ENCODE measurements around the gene IL21. TPM values are rescaled to one million over a fixed set of nuclear protein-coding genes. Genes with fewer than 3 reads are reported as not detected.

IL21 gene
- polyA plus RNA-seq, 1 of the 3 experiments (the other 2 are of a cell fraction), result not detected

DNA sequence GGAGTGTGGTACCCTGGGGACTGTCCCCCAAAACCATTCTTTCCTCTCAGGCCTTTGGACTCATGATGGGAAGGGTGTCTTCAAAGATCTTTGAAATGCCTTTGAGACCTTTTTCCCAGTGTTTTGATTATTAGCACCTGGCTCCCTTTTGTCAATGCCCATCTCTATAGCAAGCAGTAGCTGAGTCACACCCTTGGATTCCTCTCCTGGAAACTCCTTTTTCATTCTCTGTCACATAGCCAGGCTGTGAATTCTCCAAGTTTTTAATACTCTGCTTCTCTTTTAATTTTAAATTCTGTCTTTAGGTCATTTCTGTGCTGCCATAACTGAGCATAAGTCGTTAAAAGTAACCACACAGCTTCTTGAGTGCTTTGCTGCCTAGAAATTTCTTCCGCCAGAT lies 29.7 kb downstream of the IL21 start:
- H3F3A ChIP-seq (replicated peaks; ENCODE audit: insufficient read depth), result no peaks in the 10 kb centered on the region
- 52% methylated on average over 2 of the region's 2 CpGs for WGBS (ENCODE audit: low lambda C conversion rate)
- no peaks in the 10 kb centered on the region for H3K4me1 ChIP-seq (ENCODE audit: control insufficient read depth in 1 of 2, insufficient read depth in 2 of 2, low read depth in 1 of 2, low read length in 1 of 2)
- DNase-seq, result no peak
- H3K9me3 ChIP-seq, result no peaks in the 10 kb centered on the region
- H3K4me3 ChIP-seq (ENCODE audit: low read depth in 2 of 2, low read length in 1 of 2), result no peak overlapping the region
- no peak overlapping the region for H3K9ac ChIP-seq
- H3K27me3 ChIP-seq (ENCODE audit: insufficient read depth), result no peaks in the 10 kb centered on the region
- H3K79me2 ChIP-seq (ENCODE audit: insufficient read depth), result no peaks in the 10 kb centered on the region
- ChIA-PET POLR2A (no interaction called here), CTCF (interaction anchor here (1.4 to 3.9 kb wide), 2 partner anchors 11 to 13 kb away, joined by 3 to 19 read pairs; no protein-coding TSS in a partner anchor)
- no peak overlapping the region for H3K4me2 ChIP-seq
- no peaks in the 10 kb centered on the region for H3K9me2 ChIP-seq
- TF ChIP-seq RXRA (IDR thresholded peaks at IDR 0.05; ENCODE audit: borderline replicate concordance, low read depth) (no peak), GABPA (IDR thresholded peaks at IDR 0.05; ENCODE audit: low read depth) (no peak), RCOR1 (IDR thresholded peaks at IDR 0.05; ENCODE audit: low read length) (no peak), POLR2AphosphoS5 (IDR thresholded peaks at IDR 0.05; ENCODE audit: low read depth, low read length) (no peak), GATA2 (CRISPR knock-in tag; IDR thresholded peaks at IDR 0.05) (no peak), CHD2 (IDR thresholded peaks at IDR 0.05; ENCODE audit: low read length, partially characterized antibody) (no peak), TCF12 (IDR thresholded peaks at IDR 0.05) (peak; percentile 35), FOXJ3 (CRISPR knock-in tag; IDR thresholded peaks at IDR 0.05) (no peak)
- TF ChIP-seq, protein P1, sequence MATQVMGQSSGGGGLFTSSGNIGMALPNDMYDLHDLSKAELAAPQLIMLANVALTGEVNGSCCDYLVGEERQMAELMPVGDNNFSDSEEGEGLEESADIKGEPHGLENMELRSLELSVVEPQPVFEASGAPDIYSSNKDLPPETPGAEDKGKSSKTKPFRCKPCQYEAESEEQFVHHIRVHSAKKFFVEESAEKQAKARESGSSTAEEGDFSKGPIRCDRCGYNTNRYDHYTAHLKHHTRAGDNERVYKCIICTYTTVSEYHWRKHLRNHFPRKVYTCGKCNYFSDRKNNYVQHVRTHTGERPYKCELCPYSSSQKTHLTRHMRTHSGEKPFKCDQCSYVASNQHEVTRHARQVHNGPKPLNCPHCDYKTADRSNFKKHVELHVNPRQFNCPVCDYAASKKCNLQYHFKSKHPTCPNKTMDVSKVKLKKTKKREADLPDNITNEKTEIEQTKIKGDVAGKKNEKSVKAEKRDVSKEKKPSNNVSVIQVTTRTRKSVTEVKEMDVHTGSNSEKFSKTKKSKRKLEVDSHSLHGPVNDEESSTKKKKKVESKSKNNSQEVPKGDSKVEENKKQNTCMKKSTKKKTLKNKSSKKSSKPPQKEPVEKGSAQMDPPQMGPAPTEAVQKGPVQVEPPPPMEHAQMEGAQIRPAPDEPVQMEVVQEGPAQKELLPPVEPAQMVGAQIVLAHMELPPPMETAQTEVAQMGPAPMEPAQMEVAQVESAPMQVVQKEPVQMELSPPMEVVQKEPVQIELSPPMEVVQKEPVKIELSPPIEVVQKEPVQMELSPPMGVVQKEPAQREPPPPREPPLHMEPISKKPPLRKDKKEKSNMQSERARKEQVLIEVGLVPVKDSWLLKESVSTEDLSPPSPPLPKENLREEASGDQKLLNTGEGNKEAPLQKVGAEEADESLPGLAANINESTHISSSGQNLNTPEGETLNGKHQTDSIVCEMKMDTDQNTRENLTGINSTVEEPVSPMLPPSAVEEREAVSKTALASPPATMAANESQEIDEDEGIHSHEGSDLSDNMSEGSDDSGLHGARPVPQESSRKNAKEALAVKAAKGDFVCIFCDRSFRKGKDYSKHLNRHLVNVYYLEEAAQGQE (IDR thresholded peaks at IDR 0.05; ENCODE audit: low read depth, low read length), result no peak
- H3K36me3 ChIP-seq (replicated peaks in 1 of 2; ENCODE audit: control insufficient read depth in 1 of 2, insufficient read depth in 2 of 2, low read length in 1 of 2), result no peaks in the 10 kb centered on the region
- no peaks in the 10 kb centered on the region for H4K20me1 ChIP-seq (ENCODE audit: insufficient read depth)
- H2AFZ ChIP-seq (ENCODE audit: low read depth), result no peak overlapping the region
- no peak overlapping the region for H3K27ac ChIP-seq (ENCODE audit: low read depth in 2 of 2, low read length in 1 of 2)

DNA sequence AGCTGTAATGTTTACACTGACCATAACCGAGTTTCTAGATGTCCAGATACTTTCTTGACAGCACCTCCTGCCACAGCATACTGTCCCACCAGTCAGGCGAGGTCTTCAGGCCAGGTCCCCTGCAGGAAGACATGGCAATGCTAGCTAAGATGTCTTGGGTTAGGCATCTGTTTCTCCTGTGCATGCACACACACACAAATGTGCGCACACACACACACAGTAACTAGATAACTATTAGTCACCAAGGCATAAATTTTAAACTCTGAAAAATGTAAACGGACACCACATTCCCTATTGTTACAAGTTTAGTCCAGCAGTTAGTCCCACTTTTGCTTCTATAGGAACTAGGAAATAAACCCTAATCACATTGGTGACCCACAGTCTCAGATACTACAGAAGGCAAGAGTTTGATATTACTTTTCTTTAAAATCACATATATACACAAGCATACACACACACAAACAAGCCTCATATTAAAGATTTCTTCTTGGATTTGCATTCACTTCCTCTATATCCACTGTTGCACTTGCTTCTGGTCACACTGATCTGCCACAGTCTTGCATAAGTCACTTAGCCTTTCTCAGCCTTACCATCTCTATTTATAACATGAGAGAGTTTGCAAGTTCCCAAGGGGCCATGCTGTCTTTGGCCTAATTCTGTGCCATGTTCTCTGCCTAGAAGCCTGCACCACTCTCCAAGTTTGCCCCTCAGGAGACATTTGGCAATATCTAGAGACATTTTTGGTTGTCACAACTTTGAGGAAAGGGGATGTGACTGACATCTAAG lies 32.2 kb downstream of the IL21 start:
- POLR2A ChIA-PET, result no interaction called here
- no peak for DNase-seq
- TF ChIP-seq CTCF (IDR thresholded peaks at IDR 0.05) (no peak), MXI1 (IDR thresholded peaks at IDR 0.05; ENCODE audit: low read depth, low read length) (no peak), JUND (IDR thresholded peaks at IDR 0.05) (peak; percentile 60), PBX3 (IDR thresholded peaks at IDR 0.05) (peak; percentile 57), CHD2 (IDR thresholded peaks at IDR 0.05; ENCODE audit: low read length, partially characterized antibody) (no peak), SMC3 (IDR thresholded peaks at IDR 0.05; ENCODE audit: low read depth, low read length) (no peak), TCF12 (IDR thresholded peaks at IDR 0.05) (peak; percentile 69; the same call in 1 of the 2 replicates), ELF1 (IDR thresholded peaks at IDR 0.05) (no peak)
- TF ChIP-seq, protein P1 (IDR thresholded peaks at IDR 0.05; ENCODE audit: low read depth, low read length), result no peak

More for the DNA sequence above, 32.2 kb downstream of the IL21 start:
- 38% methylated on average over 4 of the region's 4 CpGs for WGBS (ENCODE audit: low lambda C conversion rate)
- peaks cover 12% of the 10 kb centered on the region for H3F3A ChIP-seq (replicated peaks; ENCODE audit: insufficient read depth)
- H3K4me2 ChIP-seq, result no peak overlapping the region
- no peaks in the 10 kb centered on the region for H3K79me2 ChIP-seq (ENCODE audit: insufficient read depth)
- H3K4me1 ChIP-seq (ENCODE audit: control insufficient read depth in 1 of 2, insufficient read depth in 2 of 2, low read depth in 1 of 2, low read length in 1 of 2), result peaks cover 0 to 15% of the 10 kb centered on the region in 2 experiments; a peak in 3 of 4 replicates
- H4K20me1 ChIP-seq (ENCODE audit: insufficient read depth), result no peaks in the 10 kb centered on the region
- H3K9me3 ChIP-seq, result no peaks in the 10 kb centered on the region
- H2AFZ ChIP-seq (ENCODE audit: low read depth), result no peak overlapping the region
- H3K4me3 ChIP-seq (ENCODE audit: low read depth in 2 of 2, low read length in 1 of 2), result no peak overlapping the region
- no peaks in the 10 kb centered on the region for H3K9me2 ChIP-seq
- no peaks in the 10 kb centered on the region for H3K27me3 ChIP-seq (ENCODE audit: insufficient read depth)
- H3K36me3 ChIP-seq (replicated peaks in 1 of 2; ENCODE audit: control insufficient read depth in 1 of 2, insufficient read depth in 2 of 2, low read length in 1 of 2), result no peaks in the 10 kb centered on the region
- H3K27ac ChIP-seq (ENCODE audit: low read depth in 2 of 2, low read length in 1 of 2), result no peak overlapping the region
- no peak overlapping the region for H3K9ac ChIP-seq
- CTCF ChIA-PET, result interaction anchor here (1.5 to 3.9 kb wide), 2 partner anchors 11 to 14 kb away, joined by 4 to 19 read pairs; no protein-coding TSS in a partner anchor
